ENCODE results near the gene ISG20. TPM values are rescaled to one million over a fixed set of nuclear protein-coding genes. Genes with fewer than 3 reads are reported as not detected.
A peak's percentile ranks its signal among the peaks of the same experiment; 100 is the strongest.

ISG20 gene
- total and polyA plus RNA-seq, 2 experiments from 2014 or later = 13.3 to 15.8 TPM

- no peaks in the 10 kb centered on the region for H3K4me1 ChIP-seq (ENCODE audit: insufficient read depth)
- H2AFZ ChIP-seq = no peak overlapping the region
- H3K27ac ChIP-seq = no peak overlapping the region
- no peak overlapping the region for H3K4me3 ChIP-seq
- H3K27me3 ChIP-seq = no peaks in the 10 kb centered on the region
- no peak overlapping the region for H3K4me2 ChIP-seq
- no peak for DNase-seq (ENCODE audit: low spot score)
- no peaks in the 10 kb centered on the region for H3K9me3 ChIP-seq (ENCODE audit: low read depth)
- H3K36me3 ChIP-seq (replicated peaks; ENCODE audit: insufficient read depth, low read depth) = no peaks in the 10 kb centered on the region
- no peaks in the 10 kb centered on the region for H3K79me2 ChIP-seq
- 85% methylated on average over 10 of the region's 10 CpGs for WGBS (ENCODE audit: low lambda C conversion rate, missing lambda C conversion rate)
- no peaks in the 10 kb centered on the region for H4K20me1 ChIP-seq (ENCODE audit: insufficient read depth, poor library complexity, severe bottlenecking)
- no peaks in the 10 kb centered on the region for H3K9me2 ChIP-seq (replicated peaks; ENCODE audit: insufficient read depth)
- TF ChIP-seq EZH2phosphoT487 (IDR thresholded peaks at IDR 0.05; ENCODE audit: low read depth, severe bottlenecking, unreplicated experiment) = no peak
- TF ChIP-seq, protein P1, sequence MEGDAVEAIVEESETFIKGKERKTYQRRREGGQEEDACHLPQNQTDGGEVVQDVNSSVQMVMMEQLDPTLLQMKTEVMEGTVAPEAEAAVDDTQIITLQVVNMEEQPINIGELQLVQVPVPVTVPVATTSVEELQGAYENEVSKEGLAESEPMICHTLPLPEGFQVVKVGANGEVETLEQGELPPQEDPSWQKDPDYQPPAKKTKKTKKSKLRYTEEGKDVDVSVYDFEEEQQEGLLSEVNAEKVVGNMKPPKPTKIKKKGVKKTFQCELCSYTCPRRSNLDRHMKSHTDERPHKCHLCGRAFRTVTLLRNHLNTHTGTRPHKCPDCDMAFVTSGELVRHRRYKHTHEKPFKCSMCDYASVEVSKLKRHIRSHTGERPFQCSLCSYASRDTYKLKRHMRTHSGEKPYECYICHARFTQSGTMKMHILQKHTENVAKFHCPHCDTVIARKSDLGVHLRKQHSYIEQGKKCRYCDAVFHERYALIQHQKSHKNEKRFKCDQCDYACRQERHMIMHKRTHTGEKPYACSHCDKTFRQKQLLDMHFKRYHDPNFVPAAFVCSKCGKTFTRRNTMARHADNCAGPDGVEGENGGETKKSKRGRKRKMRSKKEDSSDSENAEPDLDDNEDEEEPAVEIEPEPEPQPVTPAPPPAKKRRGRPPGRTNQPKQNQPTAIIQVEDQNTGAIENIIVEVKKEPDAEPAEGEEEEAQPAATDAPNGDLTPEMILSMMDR (IDR thresholded peaks at IDR 0.05; ENCODE audit: poor library complexity) = no peak
- TF ChIP-seq EZH2 (IDR thresholded peaks at IDR 0.05; ENCODE audit: borderline replicate concordance) = no peak
These were observed 18.0 kb downstream of the ISG20 start for GRCh38 chr15:88656760-88657221.

DNA sequence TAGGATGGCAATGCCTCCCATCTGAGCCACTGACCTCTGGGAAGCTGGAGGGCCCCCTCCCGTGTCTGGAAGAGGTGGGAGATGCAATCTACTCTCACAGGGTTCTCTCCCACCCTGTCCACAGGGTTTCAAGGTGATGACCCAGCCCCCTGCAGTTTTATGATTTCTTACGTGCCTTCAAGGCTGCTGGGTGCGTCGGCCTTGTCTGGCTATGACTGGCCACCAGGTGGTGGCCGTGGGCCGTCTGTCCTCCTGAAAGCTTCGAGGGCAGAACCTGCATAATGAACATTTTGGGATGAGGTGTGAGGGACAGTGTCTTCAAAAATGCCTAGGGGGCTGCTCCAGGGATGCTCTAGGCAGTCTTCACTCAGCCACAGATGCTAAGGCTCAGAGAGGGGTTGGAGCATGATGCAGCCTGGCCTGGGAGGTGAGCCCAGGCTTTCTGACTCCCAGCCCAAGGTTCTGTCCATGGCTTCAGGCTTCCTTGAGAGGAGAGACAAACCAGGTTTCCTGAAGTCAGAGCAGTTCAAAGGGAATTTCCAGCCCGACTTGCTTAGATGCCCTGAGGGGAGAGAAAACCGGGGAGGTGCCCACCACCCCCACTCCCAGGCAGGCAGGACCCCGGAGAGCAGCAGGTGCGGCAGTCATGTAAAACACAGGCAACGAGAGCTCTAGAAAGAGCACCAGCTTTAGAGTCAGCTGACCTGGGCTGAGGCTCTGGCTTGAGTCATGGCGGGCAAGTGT, 18.7 kb downstream of the ISG20 start:
- Histone ChIP-seq H4K20me1 (ENCODE audit: insufficient read depth, poor library complexity, severe bottlenecking) (no peaks in the 10 kb centered on the region), H3K4me1 (ENCODE audit: insufficient read depth) (no peaks in the 10 kb centered on the region), H3K79me2 (no peaks in the 10 kb centered on the region), H3K4me2 (no peak overlapping the region), H3K27ac (no peak overlapping the region), H2AFZ (no peak overlapping the region), H3K4me3 (no peak overlapping the region), H3K27me3 (no peaks in the 10 kb centered on the region), H3K9me2 (replicated peaks; ENCODE audit: insufficient read depth) (no peaks in the 10 kb centered on the region), H3K9me3 (ENCODE audit: low read depth) (no peaks in the 10 kb centered on the region), H3K36me3 (replicated peaks; ENCODE audit: insufficient read depth, low read depth) (no peaks in the 10 kb centered on the region)
- TF ChIP-seq EZH2phosphoT487 (IDR thresholded peaks at IDR 0.05; ENCODE audit: low read depth, severe bottlenecking, unreplicated experiment) = no peak
- TF ChIP-seq EZH2 (IDR thresholded peaks at IDR 0.05; ENCODE audit: borderline replicate concordance) = no peak
- TF ChIP-seq, protein P1 (IDR thresholded peaks at IDR 0.05; ENCODE audit: poor library complexity) = peak; percentile 75
- peak; percentile 66 for DNase-seq (ENCODE audit: low spot score)
- WGBS (ENCODE audit: low lambda C conversion rate, missing lambda C conversion rate) = 30% methylated on average over 13 of the region's 13 CpGs

GRCh38 chr15:88658070-88658965, 19.5 kb downstream of the ISG20 start:
- no peaks in the 10 kb centered on the region for H3K27me3 ChIP-seq
- H2AFZ ChIP-seq = no peak overlapping the region
- no peak for DNase-seq (ENCODE audit: low spot score)
- WGBS (ENCODE audit: low lambda C conversion rate, missing lambda C conversion rate) = 79% methylated on average over 13 of the region's 13 CpGs
- no peak overlapping the region for H3K4me3 ChIP-seq
- H3K79me2 ChIP-seq = no peaks in the 10 kb centered on the region
- H3K9me2 ChIP-seq (replicated peaks; ENCODE audit: insufficient read depth) = no peaks in the 10 kb centered on the region
- TF ChIP-seq, protein P1 (IDR thresholded peaks at IDR 0.05; ENCODE audit: poor library complexity) = no peak
- TF ChIP-seq EZH2 (IDR thresholded peaks at IDR 0.05; ENCODE audit: borderline replicate concordance) (no peak), EZH2phosphoT487 (IDR thresholded peaks at IDR 0.05; ENCODE audit: low read depth, severe bottlenecking, unreplicated experiment) (no peak)
- H3K4me1 ChIP-seq (ENCODE audit: insufficient read depth) = no peaks in the 10 kb centered on the region
- no peak overlapping the region for H3K27ac ChIP-seq
- H3K9me3 ChIP-seq (ENCODE audit: low read depth) = no peaks in the 10 kb centered on the region
- no peaks in the 10 kb centered on the region for H3K36me3 ChIP-seq (replicated peaks; ENCODE audit: insufficient read depth, low read depth)
- no peak overlapping the region for H3K4me2 ChIP-seq
- H4K20me1 ChIP-seq (ENCODE audit: insufficient read depth, poor library complexity, severe bottlenecking) = no peaks in the 10 kb centered on the region

Data from hepatocyte (in vitro differentiated cells).